ENCODE results near the gene ZC3H7A. TPM values are rescaled to one million over a fixed set of nuclear protein-coding genes. Genes with fewer than 3 reads are reported as not detected.

The ZC3H7A gene
- total RNA-seq, 1 donor from 2014 or later: 63.9 TPM

DNA sequence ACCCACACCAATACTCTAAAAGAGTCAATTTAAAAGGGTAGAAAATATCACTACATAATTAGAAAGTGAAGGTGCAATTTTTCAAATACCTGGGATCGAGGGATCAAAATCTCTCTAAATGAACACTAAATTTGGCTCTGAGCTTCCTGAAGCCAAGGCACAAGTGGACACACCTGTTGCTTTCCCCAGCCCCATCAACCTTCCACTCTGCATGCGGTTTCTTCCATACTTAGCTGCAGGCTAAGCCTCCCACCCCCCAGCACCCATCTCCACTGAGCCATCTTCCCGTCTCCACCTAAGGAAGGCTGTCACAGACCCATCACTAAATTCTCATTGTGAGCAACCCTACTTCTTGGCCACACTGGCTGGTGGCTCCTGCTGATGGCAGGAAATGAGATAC, 84.9 kb downstream of the ZC3H7A start:
- Mint-ChIP-seq H3K9me3 (ENCODE audit: low read depth) (no peaks in the 10 kb centered on the region), H3K27me3 (no peaks in the 10 kb centered on the region), H3K27ac (no peak overlapping the region), H3K36me3 (ENCODE audit: insufficient read depth) (peaks cover 13% of the 10 kb centered on the region), H3K4me3 (ENCODE audit: low read depth) (no peak overlapping the region), H3K4me1 (ENCODE audit: low read depth) (peaks cover 10% of the 10 kb centered on the region)
- DNase-seq (ENCODE audit: low spot score, unreplicated experiment): no peak
- TF ChIP-seq, protein P1, sequence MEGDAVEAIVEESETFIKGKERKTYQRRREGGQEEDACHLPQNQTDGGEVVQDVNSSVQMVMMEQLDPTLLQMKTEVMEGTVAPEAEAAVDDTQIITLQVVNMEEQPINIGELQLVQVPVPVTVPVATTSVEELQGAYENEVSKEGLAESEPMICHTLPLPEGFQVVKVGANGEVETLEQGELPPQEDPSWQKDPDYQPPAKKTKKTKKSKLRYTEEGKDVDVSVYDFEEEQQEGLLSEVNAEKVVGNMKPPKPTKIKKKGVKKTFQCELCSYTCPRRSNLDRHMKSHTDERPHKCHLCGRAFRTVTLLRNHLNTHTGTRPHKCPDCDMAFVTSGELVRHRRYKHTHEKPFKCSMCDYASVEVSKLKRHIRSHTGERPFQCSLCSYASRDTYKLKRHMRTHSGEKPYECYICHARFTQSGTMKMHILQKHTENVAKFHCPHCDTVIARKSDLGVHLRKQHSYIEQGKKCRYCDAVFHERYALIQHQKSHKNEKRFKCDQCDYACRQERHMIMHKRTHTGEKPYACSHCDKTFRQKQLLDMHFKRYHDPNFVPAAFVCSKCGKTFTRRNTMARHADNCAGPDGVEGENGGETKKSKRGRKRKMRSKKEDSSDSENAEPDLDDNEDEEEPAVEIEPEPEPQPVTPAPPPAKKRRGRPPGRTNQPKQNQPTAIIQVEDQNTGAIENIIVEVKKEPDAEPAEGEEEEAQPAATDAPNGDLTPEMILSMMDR (IDR thresholded peaks at IDR 0.05; ENCODE audit: unreplicated experiment): no peak

DNA sequence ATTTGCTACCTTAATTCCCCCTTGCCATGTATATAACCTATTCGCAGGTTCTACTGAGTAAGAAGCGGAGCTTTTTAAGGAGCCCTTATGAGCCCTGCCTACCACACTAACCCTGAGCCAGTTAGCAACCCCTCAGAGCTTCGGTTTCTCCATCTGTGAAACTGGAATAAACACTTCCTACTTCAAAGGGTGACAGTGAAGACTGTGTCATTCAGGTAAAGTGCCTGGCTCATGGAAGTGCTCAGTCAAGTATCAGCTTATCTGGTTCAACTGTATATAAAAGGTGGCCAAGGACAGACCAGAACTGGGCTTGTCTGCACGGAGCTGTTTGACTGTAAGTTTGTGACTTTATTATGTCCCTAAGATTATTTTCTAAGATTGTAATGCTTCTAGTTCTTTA, 85.4 kb downstream of the ZC3H7A start:
- no peaks in the 10 kb centered on the region for H3K9me3 Mint-ChIP-seq (ENCODE audit: low read depth)
- no peaks in the 10 kb centered on the region for H3K27me3 Mint-ChIP-seq
- DNase-seq (ENCODE audit: low spot score, unreplicated experiment): no peak
- H3K4me3 Mint-ChIP-seq (ENCODE audit: low read depth): no peak overlapping the region
- H3K4me1 Mint-ChIP-seq (ENCODE audit: low read depth): peaks cover 10% of the 10 kb centered on the region
- peaks cover 13% of the 10 kb centered on the region for H3K36me3 Mint-ChIP-seq (ENCODE audit: insufficient read depth)
- H3K27ac Mint-ChIP-seq: no peak overlapping the region
- TF ChIP-seq, protein P1 (IDR thresholded peaks at IDR 0.05; ENCODE audit: unreplicated experiment): no peak

DNA sequence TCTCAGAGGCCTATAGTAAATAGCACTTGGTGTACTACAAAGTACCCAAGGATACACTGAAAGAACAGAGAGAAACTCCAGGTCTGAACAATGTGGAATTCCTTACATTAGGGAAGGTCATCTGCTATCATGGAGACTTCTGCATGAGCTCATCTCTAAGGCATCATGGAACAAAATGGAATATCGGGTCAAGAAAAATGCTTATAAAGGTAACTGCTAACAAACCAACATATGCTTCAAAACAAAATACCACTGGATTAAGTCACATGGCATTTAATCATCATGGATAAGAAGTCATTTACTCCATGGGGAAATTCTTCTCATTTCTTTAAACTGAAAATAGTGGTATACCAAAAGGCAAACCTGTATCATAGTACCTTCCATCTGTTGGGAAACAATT, 88.6 kb downstream of the ZC3H7A start:
- Mint-ChIP-seq H3K9me3 (ENCODE audit: low read depth) (no peaks in the 10 kb centered on the region), H3K27me3 (no peaks in the 10 kb centered on the region), H3K36me3 (ENCODE audit: insufficient read depth) (peaks cover 8% of the 10 kb centered on the region), H3K4me1 (ENCODE audit: low read depth) (peaks cover 1% of the 10 kb centered on the region), H3K27ac (peak overlapping the region; percentile 73), H3K4me3 (ENCODE audit: low read depth) (no peak overlapping the region)
- TF ChIP-seq, protein P1 (IDR thresholded peaks at IDR 0.05; ENCODE audit: unreplicated experiment): no peak
- no peak for DNase-seq (ENCODE audit: low spot score, unreplicated experiment)

DNA sequence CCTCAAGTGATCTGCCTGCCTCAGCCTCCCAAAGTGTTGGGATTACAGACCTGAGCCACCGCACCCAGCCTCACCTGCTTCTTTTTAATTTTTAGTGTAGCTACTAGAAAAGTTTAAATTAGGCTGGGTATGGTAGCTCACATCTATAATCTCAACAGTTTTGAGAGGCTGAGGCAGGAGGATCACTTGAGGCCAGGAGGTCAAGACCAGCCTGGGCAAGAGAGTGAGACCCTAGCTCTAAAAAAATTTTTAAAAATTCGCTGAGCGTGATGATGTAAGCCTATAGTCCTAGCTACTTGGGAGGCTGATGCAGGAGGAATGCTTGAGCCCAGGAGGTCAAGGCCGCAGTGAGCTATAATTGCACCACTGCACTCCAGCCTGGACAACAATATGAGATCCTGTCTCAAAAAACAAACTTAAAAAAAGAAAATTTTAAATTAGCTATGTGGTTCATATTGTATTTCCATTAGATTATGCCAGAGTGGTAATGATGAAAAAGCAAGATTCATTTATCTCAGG, 89.3 kb downstream of the ZC3H7A start:
- H3K4me3 Mint-ChIP-seq (ENCODE audit: low read depth): no peak overlapping the region
- TF ChIP-seq, protein P1 (IDR thresholded peaks at IDR 0.05; ENCODE audit: unreplicated experiment): no peak
- no peaks in the 10 kb centered on the region for H3K27me3 Mint-ChIP-seq
- DNase-seq (ENCODE audit: low spot score, unreplicated experiment): no peak
- H3K27ac Mint-ChIP-seq: no peak overlapping the region
- peaks cover 1% of the 10 kb centered on the region for H3K4me1 Mint-ChIP-seq (ENCODE audit: low read depth)
- no peaks in the 10 kb centered on the region for H3K9me3 Mint-ChIP-seq (ENCODE audit: low read depth)
- H3K36me3 Mint-ChIP-seq (ENCODE audit: insufficient read depth): peaks cover 8% of the 10 kb centered on the region

DNA sequence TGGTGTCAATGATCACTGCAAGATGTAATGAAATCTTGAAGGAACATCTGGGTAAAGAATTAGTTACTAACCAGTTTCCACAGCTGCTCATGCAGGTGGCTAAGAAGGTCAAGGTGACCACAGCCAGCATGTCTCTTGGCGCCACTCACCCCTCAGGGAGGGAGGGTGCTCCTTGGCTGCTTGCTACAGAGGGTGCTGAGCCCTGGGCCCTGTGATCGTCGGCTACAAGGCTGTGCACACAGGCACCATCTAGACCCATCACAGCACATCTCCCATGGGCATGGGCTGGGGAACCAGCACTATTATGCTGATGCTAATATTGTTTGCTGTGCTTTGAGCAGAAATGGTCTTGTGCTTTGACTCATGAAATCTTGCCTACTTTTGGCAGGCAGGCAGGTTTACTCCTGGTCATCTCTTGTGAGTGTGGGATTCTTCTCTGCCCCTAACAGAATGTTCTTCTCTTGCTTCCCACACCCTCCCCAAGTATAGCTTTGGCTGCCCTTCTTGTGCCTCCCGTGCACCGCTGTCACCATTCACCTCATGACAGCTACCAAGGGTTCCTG, 90.8 kb downstream of the ZC3H7A start:
- no peak overlapping the region for H3K4me3 Mint-ChIP-seq (ENCODE audit: low read depth)
- no peaks in the 10 kb centered on the region for H3K27me3 Mint-ChIP-seq
- no peak overlapping the region for H3K27ac Mint-ChIP-seq
- DNase-seq (ENCODE audit: low spot score, unreplicated experiment): no peak
- no peaks in the 10 kb centered on the region for H3K4me1 Mint-ChIP-seq (ENCODE audit: low read depth)
- TF ChIP-seq, protein P1 (IDR thresholded peaks at IDR 0.05; ENCODE audit: unreplicated experiment): no peak
- H3K36me3 Mint-ChIP-seq (ENCODE audit: insufficient read depth): peaks cover 8% of the 10 kb centered on the region
- no peaks in the 10 kb centered on the region for H3K9me3 Mint-ChIP-seq (ENCODE audit: low read depth)
